ENCODE results near the gene TAF5L.

The TAF5L gene

DNA sequence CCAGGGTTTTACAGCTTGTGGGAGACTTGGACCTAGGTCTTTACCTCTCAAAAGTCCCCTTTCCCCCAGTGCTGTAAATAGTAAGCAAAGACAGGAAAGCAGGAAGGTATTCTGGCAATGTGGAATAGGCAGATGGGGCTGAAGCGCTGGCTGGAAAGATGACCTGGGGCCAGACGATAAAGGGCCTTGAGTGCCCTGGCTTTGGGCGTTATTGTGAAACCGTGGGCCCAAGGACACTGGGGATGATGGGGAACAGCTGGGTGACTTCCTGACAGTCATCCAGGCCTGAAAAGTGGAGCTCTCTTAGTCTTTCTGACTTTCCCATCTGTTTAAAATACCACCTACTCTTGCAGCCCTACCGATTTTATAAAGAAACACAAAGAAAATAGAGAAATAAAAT lies 16.5 kb upstream of the TAF5L start:
- TF ChIP-seq, protein P1, sequence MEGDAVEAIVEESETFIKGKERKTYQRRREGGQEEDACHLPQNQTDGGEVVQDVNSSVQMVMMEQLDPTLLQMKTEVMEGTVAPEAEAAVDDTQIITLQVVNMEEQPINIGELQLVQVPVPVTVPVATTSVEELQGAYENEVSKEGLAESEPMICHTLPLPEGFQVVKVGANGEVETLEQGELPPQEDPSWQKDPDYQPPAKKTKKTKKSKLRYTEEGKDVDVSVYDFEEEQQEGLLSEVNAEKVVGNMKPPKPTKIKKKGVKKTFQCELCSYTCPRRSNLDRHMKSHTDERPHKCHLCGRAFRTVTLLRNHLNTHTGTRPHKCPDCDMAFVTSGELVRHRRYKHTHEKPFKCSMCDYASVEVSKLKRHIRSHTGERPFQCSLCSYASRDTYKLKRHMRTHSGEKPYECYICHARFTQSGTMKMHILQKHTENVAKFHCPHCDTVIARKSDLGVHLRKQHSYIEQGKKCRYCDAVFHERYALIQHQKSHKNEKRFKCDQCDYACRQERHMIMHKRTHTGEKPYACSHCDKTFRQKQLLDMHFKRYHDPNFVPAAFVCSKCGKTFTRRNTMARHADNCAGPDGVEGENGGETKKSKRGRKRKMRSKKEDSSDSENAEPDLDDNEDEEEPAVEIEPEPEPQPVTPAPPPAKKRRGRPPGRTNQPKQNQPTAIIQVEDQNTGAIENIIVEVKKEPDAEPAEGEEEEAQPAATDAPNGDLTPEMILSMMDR (IDR thresholded peaks at IDR 0.05; ENCODE audit: borderline replicate concordance, insufficient read depth, low read depth, low read length): no peak

DNA sequence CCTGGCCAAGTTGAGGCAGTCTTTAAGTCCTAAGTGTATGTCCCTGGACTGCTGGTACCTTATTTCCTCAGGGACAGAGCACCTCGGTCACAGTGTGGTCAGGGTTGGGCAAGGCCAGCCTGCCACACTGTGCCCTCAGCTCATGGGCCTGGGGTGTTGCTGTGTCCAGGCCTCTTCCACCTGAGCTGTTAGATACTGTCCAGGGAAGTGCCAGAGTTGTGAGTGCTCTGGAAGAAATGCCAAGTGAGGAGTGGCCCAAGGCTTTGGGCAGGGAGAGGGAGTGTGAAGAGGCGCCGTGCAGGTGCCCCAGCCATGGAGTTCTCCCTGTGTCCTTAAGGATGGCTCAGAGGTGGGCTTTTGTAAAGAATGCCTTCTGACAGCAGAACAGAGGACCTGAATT lies 15.4 kb upstream of the TAF5L start:
- no peak overlapping the region for H3K4me3 ChIP-seq (ENCODE audit: low read depth, low read length)
- TF ChIP-seq, protein P1 (IDR thresholded peaks at IDR 0.05; ENCODE audit: borderline replicate concordance, insufficient read depth, low read depth, low read length): no peak

More for the DNA sequence above, 16.5 kb upstream of the TAF5L start:
- no peak overlapping the region for H3K4me3 ChIP-seq (ENCODE audit: low read depth, low read length)

DNA sequence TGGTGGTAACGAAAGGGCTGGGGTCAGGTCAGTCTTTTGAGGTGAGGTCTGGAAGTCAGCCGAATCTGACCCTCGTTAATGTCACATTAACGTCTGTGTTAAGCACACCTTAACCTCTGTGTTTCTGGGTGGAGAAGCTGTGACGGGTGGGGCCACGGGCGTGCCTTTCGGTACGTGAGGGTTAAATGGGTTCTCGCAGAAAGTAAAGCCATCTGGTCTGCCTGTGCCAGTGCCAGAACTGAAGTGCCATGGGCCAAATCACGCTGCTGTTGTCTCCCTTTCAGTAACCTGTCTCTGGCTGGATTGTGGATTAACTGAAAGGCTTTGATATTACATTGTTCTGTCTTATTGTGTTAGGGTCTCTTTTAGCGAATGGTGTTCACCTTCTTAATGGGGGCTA lies 14.5 kb upstream of the TAF5L start:
- TF ChIP-seq, protein P1 (IDR thresholded peaks at IDR 0.05; ENCODE audit: borderline replicate concordance, insufficient read depth, low read depth, low read length): no peak
- no peak overlapping the region for H3K4me3 ChIP-seq (ENCODE audit: low read depth, low read length)

DNA sequence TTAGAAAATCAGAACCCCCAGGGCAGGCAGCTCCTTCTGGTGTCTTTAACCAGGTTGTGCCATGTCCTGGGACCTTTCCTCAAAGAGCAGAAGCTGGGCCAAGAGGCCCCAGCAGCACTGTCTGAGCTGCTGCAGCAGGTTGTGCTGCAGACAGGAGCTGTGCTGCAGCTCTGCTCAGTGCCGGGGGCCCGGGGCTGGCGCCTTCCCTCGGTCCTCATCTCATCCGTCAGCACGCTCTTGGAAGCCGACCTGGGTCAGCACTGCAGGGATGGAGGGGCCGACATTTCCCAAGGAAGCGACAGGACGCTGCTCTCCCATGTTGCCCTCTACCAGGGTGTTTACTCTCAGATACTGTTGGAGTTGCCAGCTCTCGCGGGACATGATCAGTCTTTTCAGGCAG lies 11.8 kb upstream of the TAF5L start:
- TF ChIP-seq, protein P1 (IDR thresholded peaks at IDR 0.05; ENCODE audit: borderline replicate concordance, insufficient read depth, low read depth, low read length): no peak
- no peak overlapping the region for H3K4me3 ChIP-seq (ENCODE audit: low read depth, low read length)

DNA sequence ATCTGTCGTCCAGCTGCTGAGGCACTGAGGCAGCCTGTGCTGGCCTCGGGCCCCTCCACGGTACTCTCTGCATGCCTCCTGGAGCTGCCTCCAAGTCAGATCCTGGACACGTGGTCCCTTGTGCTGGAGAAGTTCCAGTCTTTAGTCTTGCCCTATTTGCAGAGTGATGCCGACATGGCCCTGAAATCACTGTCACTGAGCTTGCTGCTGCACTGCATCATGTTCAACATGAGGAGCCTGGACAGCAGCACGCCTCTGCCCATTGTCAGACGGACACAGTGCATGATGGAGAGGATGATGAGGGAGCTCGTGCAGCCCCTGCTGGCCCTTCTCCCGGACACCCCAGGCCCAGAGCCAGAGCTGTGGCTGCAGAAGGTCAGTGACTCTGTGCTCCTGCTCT lies 10.1 kb upstream of the TAF5L start:
- TF ChIP-seq, protein P1 (IDR thresholded peaks at IDR 0.05; ENCODE audit: borderline replicate concordance, insufficient read depth, low read depth, low read length): no peak
- no peak overlapping the region for H3K4me3 ChIP-seq (ENCODE audit: low read depth, low read length)

DNA sequence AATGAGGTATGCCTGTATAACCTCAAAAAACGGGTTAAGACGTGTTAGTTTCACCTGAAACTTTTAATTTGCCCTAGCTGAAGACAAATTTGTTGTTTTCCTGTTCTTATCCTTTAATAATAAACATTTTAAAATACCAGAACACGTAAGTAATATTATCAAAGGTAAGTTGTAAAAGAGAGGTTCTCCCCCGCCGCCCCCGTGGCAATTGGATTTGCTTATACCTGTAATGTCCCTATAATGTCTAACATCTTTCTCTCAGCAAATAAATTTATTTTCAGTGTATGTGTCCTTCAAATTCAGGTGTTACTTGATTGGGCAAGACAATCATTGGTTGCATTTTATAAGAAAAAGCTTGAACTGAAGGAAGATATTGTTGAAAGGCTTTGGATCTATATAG lies 6.0 kb upstream of the TAF5L start:
- no peak overlapping the region for H3K4me3 ChIP-seq (ENCODE audit: low read depth, low read length)
- TF ChIP-seq, protein P1 (IDR thresholded peaks at IDR 0.05; ENCODE audit: borderline replicate concordance, insufficient read depth, low read depth, low read length): no peak

DNA sequence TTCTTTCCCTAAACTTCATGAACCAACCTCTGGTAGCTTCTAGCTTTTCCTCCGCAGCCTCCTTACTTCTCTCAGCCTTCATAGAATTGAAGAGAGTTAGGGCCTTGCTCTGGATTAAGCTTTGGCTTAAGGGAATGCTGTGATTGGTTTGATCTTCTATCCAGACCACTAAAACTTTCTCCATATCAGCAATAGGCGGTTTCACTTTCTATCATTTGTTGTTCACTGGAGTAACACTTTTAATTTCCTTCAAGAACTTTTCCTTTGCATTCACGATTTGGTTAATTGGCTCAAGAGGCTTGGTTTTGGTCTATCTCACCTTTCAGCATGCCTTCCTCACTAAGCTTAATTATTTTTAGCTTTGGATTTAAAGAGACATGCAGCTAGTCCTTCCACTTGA lies 5.2 kb upstream of the TAF5L start:
- TF ChIP-seq, protein P1 (IDR thresholded peaks at IDR 0.05; ENCODE audit: borderline replicate concordance, insufficient read depth, low read depth, low read length): no peak
- no peak overlapping the region for H3K4me3 ChIP-seq (ENCODE audit: low read depth, low read length)
